ENCODE results near the gene SIL1. TPM values are rescaled to one million over a fixed set of nuclear protein-coding genes. Genes with fewer than 3 reads are reported as not detected.

SIL1 gene
- total and polyA plus RNA-seq, 2 of the 8 experiments (the other 6 are each of a cell fraction or from before 2014, with no cell fraction given): 8.3 to 12.8 TPM

GRCh38 chr5:139063664-139064054, 134.5 kb downstream of the SIL1 start:
- Histone ChIP-seq H3K9ac (replicated peaks in 1 of 4; ENCODE audit: extremely low read depth in 1 of 4, low read depth in 3 of 4, low read length in 3 of 4) (no peak overlapping the region), H3K14ac (ENCODE audit: insufficient read length) (no peak overlapping the region), H3K79me1 (ENCODE audit: low read depth, low read length) (no peaks in the 10 kb centered on the region), H4K20me1 (replicated peaks in 1 of 2; ENCODE audit: control insufficient read depth in 1 of 2, insufficient read depth in 2 of 2, low read length in 2 of 2) (no peaks in the 10 kb centered on the region), H3K23me2 (ENCODE audit: low read depth, low read length) (no peaks in the 10 kb centered on the region), H3K4me3 (ENCODE audit: extremely low read depth in 1 of 4, insufficient read depth in 2 of 4, low read depth in 3 of 4, low read length in 4 of 4) (no peak overlapping the region), H3K9me3 (ENCODE audit: insufficient read depth in 2 of 2, low read depth in 1 of 2, low read length in 1 of 2) (no peaks in the 10 kb centered on the region), H3K4me1 (replicated peaks in 1 of 4; ENCODE audit: control insufficient read depth in 3 of 4, insufficient read depth in 4 of 4, low read length in 3 of 4) (peaks cover 0 to 4% (median 0%) of the 10 kb centered on the region in 4 experiments; a peak in 4 of 7 replicates), H3K56ac (replicated peaks; ENCODE audit: insufficient read length, low read depth, low read length) (no peak overlapping the region), H2AFZ (ENCODE audit: low read length) (no peak overlapping the region), H3K36me3 (ENCODE audit: control insufficient read depth in 2 of 4, insufficient read depth in 4 of 4, low read length in 3 of 4) (no peaks in the 10 kb centered on the region), H3K4me2 (ENCODE audit: insufficient read depth in 1 of 2, low read depth in 2 of 2, low read length in 2 of 2) (no peak overlapping the region), H2AK5ac (ENCODE audit: low read depth, low read length) (no peak overlapping the region), H3K79me2 (ENCODE audit: control insufficient read depth in 1 of 2, insufficient read depth in 2 of 2, low read length in 2 of 2) (no peaks in the 10 kb centered on the region), H2BK5ac (ENCODE audit: low read depth, low read length) (no peak overlapping the region), H4K8ac (ENCODE audit: extremely low read depth, insufficient read depth, low read length) (no peak overlapping the region), H4K91ac (replicated peaks; ENCODE audit: insufficient read length, low read length) (no peak overlapping the region), H3K23ac (ENCODE audit: insufficient read length) (no peak overlapping the region), H3K4ac (replicated peaks; ENCODE audit: insufficient read length, low read depth, low read length) (no peak overlapping the region), H2BK120ac (replicated peaks; ENCODE audit: low read depth, low read length) (no peak overlapping the region), H2BK20ac (ENCODE audit: low read length) (no peak overlapping the region), H2BK12ac (ENCODE audit: low read depth, low read length) (no peak overlapping the region), H3K18ac (ENCODE audit: extremely low read depth, low read length) (no peak overlapping the region), H3K27me3 (replicated peaks in 1 of 4; ENCODE audit: control insufficient read depth in 3 of 4, extremely low read depth in 1 of 4, insufficient read depth in 3 of 4, low read length in 3 of 4) (no peaks in the 10 kb centered on the region; a peak in 1 of 7 replicates), H2BK15ac (ENCODE audit: low read length) (no peak overlapping the region), H4K5ac (ENCODE audit: insufficient read length, low read depth, low read length) (no peak overlapping the region), H3K27ac (ENCODE audit: low read depth, low read length) (no peak overlapping the region)
- 100% methylated on average over 1 of the region's 1 CpG; no CpG with 5 or more reads in 1 of the 2 experiments for WGBS, 2 experiments (ENCODE audit: extremely low coverage in 1 of 2, insufficient coverage in 1 of 2, insufficient read length in 1 of 2, insufficient replicate concordance in 2 of 2, low coverage in 1 of 2, low lambda C conversion rate in 2 of 2, missing lambda C conversion rate in 1 of 2)
- FAIRE-seq: no peak
- no peak for DNase-seq (ENCODE audit: low read depth in 1 of 2, low spot score in 2 of 2)
- CTCF ChIA-PET (ENCODE audit: partially characterized antibody): interaction anchor here (1.2 to 1.7 kb wide), 3 partner anchors 15 to 239 kb away, joined by 3 to 8 read pairs (median 3); no protein-coding TSS in a partner anchor
- POLR2A ChIA-PET (ENCODE audit: partially characterized antibody): no interaction called here
- TF ChIP-seq RBBP5 (IDR thresholded peaks at IDR 0.05; ENCODE audit: borderline replicate concordance, low read depth, low read length): no peak
- TF ChIP-seq EGR1 (IDR thresholded peaks at IDR 0.05; ENCODE audit: borderline replicate concordance, low read depth, low read length): no peak
- no peak for TF ChIP-seq RAD21 (IDR thresholded peaks at IDR 0.05 in 1 of 2, conservative IDR thresholded peaks at IDR 0.05 in 1 of 2; ENCODE audit: low read depth in 2 of 2, low read length in 2 of 2)
- no peak for TF ChIP-seq GABPA (IDR thresholded peaks at IDR 0.05; ENCODE audit: borderline replicate concordance, insufficient read depth, low read length)
- no peak for TF ChIP-seq RFX5 (IDR thresholded peaks at IDR 0.05; ENCODE audit: borderline replicate concordance, low read depth, low read length)
- no peak for TF ChIP-seq TCF12 (IDR thresholded peaks at IDR 0.05; ENCODE audit: low read depth, low read length)
- TF ChIP-seq JUN (IDR thresholded peaks at IDR 0.05; ENCODE audit: low read depth, low read length): no peak
- TF ChIP-seq HDAC6 (IDR thresholded peaks at IDR 0.05; ENCODE audit: low read depth, low read length): no peak
